Stimulated activated CD4-positive, alpha-beta T cell treated with anti-CD3 and anti-CD28 coated beads, Interleukin-15, amount 100 ng/mL, for 24 hours (primary cell): Measurements from ENCODE around the gene ABCC8.
"Not testable (repeated sequence)": the region's sequence is repeated elsewhere in the genome, so short reads cannot be mapped to it uniquely, and the experiment has no call there.

ENCODE experiments used
- DNase-seq: peaks from one replicate; pipeline ENCODE4 v3.0.0-alpha.2; 2020

The ABCC8 gene

DNA sequence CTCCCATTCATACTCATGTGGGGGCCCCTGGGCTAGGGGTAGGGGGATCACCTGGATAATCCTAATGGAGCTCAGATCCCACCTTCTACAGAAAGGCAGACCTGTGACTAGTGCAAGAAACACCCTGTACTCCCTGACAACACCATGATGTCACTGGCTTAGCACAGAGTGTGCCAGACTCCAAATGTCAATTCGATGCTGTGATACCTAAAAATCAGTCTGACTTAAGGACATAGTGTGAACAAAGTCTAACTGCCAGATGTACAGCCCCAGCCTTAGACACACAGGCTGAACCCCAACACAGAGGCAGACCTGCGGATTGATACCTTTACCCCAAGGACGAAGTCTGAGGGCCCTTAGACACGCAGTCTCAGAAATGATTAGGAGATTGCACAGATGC lies 8.5 kb downstream of the ABCC8 start:
- DNase-seq: no peak

DNA sequence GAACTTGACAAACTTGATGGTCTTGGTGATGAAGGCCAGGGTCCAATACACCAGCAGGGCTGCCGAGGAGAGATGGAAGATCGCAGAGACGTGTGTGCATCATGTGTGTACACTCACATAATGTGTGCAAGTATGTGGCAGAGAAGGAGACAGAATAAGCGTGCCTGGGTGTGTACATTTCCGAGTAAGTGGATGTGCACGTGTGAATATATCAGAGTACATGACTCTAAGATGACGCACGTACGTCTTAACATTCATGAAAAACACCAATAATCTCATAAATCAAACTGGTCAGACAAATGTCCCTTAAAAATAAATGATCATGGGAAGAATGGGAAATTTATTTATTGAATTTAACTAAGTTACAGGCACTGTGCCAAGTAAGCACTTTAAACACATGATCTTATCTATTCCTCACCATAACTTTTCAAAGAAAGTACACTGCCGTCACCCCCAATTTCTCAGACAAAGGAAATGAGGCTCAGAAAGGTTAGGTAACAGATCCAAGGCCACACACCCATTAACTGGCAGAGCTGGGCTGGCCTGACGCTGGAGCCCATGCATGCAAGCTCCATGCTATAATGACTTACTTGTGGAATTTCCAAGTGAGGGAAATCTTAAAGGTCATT lies 13.0 kb downstream of the ABCC8 start:
- no peak for DNase-seq

DNA sequence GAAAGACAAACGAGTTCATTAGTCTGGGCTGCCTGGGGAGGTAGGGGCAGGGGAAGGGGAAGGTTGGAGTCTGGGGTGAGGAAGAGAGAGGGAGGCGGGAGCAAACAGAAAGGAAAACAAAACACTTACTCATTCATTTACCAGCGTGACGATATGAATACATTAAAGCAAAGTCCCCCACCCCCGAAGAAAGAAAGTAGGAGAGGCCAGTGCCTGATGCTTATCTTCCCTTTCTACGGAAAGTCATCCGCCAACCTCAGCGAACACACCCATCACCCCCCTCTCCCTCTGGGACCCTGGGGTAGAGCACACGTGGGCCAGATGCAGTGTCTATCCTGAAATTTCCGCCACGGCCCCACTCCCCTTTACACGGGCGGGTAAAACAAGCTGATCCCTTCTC lies 13.7 kb downstream of the ABCC8 start:
- no peak for DNase-seq

GRCh38 chr11:17460406-17460805 lies 16.2 kb downstream of the ABCC8 start:
- no peak for DNase-seq

DNA sequence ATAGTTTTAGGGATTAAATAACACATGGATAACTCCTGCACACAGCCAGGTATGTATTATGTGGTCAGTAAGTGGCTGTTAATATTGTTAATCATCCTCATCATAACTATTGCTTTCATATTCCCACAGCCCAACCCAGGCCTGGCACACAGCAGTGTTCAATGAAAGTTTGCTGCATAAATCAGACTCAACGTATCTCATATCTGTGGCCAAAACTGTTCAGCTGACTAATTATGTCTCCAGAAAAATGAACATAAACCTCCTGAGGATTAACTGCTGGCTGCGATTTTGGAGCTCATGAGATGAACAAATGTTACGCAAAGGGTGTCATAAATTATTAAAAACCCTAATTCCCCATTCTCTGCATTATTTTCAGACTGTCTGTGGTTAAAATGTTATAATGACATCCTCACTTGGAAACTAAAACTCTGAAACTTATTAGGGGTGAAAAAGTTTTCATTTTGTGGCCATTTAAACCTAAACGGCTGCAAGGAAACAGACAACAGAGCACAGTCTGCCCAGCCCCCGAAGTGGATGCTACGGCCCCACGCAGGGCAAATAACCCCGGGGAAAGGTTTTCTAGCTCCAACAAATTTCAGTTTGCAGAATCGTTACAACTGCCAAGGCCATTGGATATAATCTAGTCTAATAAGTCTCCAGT lies 17.3 kb downstream of the ABCC8 start:
- DNase-seq: no peak

DNA sequence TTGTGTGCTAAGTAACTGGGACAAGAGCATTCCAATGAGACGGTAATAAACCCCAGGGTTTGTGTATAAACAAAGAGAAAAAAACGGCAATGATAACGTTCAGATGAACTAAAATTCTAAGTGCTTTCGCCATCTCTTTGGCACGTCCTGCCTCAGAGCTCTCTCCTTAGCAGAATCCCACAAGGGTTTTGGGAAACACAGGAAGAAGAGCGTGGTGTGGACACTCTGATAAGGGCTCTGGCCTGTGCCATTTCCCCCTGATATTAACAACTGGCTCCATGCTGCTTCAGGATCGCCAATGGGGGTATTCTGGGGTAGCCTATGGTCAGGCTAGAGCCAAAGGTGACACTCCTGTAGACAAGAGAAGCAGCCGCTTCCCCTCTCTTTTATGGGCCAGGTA lies 18.4 kb downstream of the ABCC8 start:
- no peak for DNase-seq

- DNase-seq: no peak
Measured at GRCh38 chr11:17457396-17458173, 19.1 kb downstream of the ABCC8 start.

GRCh38 chr11:17452668-17453067 lies 24.0 kb downstream of the ABCC8 start:
- DNase-seq: no peak

DNA sequence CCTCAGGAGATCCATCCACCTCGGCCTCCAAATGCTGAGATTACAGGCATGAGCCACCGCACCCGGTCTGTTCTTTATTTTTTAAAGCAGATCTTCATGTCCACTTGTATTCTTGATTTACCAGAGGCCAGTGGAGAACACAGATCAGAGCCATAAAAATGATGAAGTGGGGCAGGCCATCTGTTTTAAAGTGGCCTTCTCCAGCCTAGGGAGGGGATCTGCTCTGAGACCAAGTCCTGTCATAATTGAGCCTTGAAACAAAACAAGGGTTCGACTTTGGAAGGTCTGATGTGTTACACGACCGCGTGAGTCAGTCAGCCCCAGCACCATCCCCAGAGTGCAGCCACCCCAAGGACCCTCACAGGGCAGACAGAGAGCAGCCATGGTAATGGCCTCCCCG lies 27.5 kb downstream of the ABCC8 start:
- DNase-seq: no peak

DNA sequence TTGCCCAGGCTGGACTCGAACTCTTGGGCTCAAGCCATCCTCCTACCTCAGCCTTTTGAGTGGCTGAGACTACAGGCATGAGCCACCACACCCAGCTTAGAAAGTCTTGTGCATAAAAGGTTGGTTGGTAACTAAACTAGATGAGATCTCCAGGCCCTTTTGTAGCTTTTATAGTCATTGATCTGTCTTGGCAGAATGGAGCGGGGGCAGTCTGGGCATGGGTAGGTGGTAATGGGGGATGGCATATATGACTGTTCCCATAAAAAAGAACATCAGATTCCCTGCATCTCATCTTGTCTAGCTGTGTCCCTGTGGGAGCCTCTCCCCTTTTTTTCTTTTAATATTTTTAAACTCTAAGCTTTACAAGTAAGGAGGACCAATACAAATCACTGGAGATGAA lies 30.2 kb downstream of the ABCC8 start:
- DNase-seq: no peak

DNA sequence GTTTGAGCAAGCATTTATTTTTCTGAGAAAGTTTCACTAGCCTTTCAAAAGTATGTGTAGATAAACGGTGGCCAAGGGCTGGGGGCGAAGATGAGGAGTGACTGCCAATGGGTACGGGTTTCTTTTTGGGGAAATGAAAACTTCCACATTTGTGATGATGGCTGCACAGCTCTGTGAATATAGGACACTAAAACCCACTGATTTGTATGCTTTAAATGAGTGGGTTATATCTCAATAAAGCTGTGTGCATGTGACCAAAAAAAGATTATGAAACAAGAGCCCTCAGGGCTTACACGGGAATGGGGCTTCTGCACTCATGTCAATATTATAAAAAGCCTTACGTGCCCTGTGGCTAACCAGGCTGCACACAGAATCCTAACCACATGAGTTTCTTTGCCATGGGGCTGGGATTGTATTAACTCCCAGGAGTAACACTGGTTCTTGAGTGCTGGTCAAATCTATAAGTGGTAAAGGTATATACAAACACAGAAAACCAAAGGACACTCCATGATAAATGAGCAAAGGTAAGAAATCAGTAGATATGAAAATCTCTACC lies 31.3 kb downstream of the ABCC8 start:
- DNase-seq: no peak

GRCh38 chr11:17443926-17444690 lies 32.5 kb downstream of the ABCC8 start:
- DNase-seq: no peak

GRCh38 chr11:17443423-17443822 lies 33.2 kb downstream of the ABCC8 start:
- DNase-seq: no peak

DNA sequence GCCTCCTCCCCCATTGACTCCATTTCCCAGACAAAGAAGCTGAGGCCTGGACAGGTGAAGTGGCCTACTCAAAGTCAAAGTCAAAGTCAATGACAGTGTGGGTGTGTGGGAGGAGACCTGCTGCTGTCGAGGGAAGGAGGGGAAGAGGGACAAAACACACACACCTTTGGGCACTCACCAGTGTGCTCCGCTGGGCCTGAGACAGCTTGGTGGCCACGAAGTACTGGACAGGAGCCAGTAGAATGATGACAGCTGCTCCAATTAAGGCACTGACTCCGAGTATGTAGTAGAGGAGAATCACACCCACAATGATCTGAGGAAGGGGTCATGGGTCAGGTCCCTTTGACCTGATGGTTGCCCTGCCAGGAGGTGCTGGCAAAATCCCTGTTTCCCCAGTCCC lies 33.6 kb downstream of the ABCC8 start:
- no peak for DNase-seq

DNA sequence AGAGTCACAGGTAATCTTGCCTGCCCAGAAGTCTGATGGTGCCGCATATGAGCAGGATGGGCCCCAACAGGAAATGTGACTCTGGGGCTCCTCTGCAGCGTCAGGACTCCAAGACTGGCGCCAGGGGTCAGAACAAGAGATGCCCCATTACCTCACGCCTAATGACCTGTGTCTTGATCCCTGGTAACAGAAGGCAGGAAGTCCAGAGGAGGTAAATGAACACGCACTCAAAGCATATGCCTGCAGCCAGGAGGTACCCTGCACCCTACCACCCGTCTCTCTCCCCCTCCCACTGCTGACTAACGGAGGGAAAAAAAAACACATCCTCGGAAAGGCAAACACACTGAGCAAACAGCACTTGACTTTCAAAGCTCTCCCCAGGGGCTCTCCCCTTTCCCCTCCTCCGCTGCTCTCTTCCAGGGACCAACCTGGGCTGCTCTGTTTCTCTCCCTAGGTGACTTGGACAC lies 37.3 kb downstream of the ABCC8 start:
- DNase-seq: no peak

- DNase-seq: no peak
Measured at GRCh38 chr11:17437366-17437765, 39.3 kb downstream of the ABCC8 start.

GRCh38 chr11:17434108-17434507 lies 42.5 kb downstream of the ABCC8 start:
- no peak for DNase-seq

DNA sequence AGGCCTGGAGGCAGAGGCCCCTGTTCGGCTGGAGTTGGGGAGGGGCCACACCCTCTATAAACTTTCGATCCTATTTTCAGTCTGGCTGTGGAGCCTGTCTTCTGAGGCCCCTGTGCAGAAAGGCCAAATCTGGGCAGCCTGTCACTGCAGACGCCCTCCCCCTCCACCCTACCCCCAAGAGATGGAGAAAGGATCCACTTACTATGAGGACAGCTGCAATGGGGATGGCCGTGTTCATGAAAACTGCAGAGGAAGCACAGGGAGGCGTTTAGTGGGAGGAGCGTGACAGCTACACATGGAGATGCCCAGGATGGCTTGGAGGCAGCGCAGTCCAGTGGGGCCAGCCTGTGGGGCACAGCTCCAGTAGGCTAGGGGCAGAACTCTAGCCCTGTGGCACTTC lies 44.6 kb downstream of the ABCC8 start:
- DNase-seq: no peak

DNA sequence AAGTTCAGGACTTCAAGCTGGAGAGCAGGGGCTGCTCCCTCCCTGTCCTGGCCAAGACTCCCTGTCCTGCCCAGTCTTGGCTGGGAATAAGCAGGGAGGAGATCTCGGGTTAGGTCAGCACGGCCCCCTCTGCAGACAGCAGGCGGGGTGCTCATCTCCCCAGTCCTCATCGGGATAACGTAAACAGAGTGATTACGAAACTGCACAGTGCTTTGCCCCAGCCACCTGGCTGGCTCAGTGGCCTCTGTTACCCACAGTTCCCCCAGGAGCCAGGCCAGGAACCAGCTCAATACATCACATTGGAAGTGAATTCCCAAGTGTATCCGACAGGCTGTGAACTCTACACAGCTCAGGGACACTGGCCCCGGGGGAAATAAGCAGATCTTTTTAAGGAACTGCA lies 45.5 kb downstream of the ABCC8 start:
- DNase-seq: no peak

DNA sequence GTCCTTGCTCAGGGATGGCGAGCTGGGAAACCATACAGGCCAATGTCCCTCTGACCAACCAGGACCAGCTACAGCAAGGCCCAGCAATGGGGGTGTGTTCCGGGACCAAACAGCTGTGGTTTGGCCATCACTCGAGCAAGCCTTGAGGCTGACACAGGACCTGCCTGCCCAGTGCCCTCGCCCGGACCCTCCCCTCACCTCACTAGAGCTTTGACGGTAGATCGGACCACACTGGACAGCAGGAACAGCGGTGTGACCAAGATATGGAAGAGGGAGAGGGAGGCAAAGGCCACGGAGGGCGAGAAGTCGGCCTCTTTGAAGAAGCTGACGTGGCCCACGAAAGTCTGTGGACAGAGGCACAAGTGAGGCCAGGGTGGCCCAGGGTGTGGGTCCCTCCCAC lies 46.0 kb downstream of the ABCC8 start:
- no peak for DNase-seq

- no peak for DNase-seq
Measured at GRCh38 chr11:17428925-17429324, 47.7 kb downstream of the ABCC8 start.

- DNase-seq: no peak
Measured at GRCh38 chr11:17428261-17428660, 48.4 kb downstream of the ABCC8 start.

DNA sequence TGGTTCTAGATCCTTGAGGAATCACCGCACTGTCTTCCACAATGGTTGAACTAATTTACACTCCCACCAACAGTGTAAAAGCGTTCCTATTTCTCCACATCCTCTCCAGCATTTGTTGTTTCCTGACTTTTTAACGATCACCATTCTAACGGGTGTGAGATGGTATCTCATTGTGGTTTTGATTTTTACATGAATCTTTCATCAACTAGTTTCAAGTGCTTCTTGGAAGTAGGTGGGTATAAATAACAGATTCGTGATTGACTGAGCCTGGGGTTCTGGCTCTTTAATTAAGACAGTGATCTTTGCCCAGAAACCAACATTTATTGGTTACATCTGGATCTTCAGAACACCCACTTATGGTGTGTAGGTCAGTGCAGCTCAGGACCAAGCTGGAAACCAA lies 50.4 kb downstream of the ABCC8 start:
- DNase-seq: not testable (repeated sequence)
